K562 (cell line): ENCODE results near the gene YJU2. TPM values are rescaled to one million over a fixed set of nuclear protein-coding genes. Genes with fewer than 3 reads are reported as not detected.

Experiments used
- ESRRA ChIP-seq: fragments of 450-650 bp; IDR thresholded peaks from 2 replicates; pipeline ENCODE4 v1.6.1; 2014; ENCODE audit warnings: low read depth, mild to moderate bottlenecking, moderate library complexity, borderline replicate concordance
- HMG20A ChIP-seq: fragments of 450-650 bp; formaldehyde crosslinking; conservative IDR thresholded peaks from 2 replicates; pipeline ENCODE4 v1.4.0; 2020; ENCODE audit warnings: mild to moderate bottlenecking, mixed read lengths
- MECOM ChIP-seq: fragments of 250-450 bp; sonication (Bioruptor Pico); IDR thresholded peaks from 2 replicates; pipeline ENCODE4 v1.8.0; 2022; ENCODE audit warnings: inconsistent platforms
- ZNF766 ChIP-seq: fragments of 200-800 bp; sonication (Bioruptor generic); conservative IDR thresholded peaks from 2 replicates; pipeline ENCODE4 v1.6.1; 2016; ENCODE audit warnings: missing genetic modification characterization, missing compliant biosample characterization
- polyA plus RNA-seq, 8 experiments: library from polyadenylated mRNA; depleted of rRNA in 4 of 8; stranded (reverse) in 5 of 8; unstranded in 3 of 8; fragments of >200 nt; fragmentation: Nextera tagmentation in 2 of 8; fragmentation: Illumina TruSeq in 1 of 8; extraction: Ambion mirVana in 2 of 8; extraction: Trizol in 1 of 8; gene quantifications; 2 replicates each; pipeline versions ENCODE4 v1.2.1 to v1.2.3, GENCODE V29; 2011 to 2014; ENCODE audit warnings: inconsistent platforms in 1 of 8, missing spikeins in 1 of 8
- total RNA-seq, 7 experiments: library from RNA; depleted of rRNA in 6 of 7; stranded (reverse); fragments of >200 nt in 6 of 7; fragmentation: Illumina TruSeq in 2 of 7; extraction: Trizol in 2 of 7; gene quantifications; 2 replicates each; pipeline versions ENCODE4 v1.2.1 to v1.2.3, GENCODE V29; 2011 to 2021; ENCODE audit warnings: low replicate concordance in 1 of 7
- TF ChIP-seq, protein P1 (sequence below): fragments of 450-650 bp; IDR thresholded peaks from 2 replicates; pipeline ENCODE4 v1.6.1; 2016; ENCODE audit warnings: mild to moderate bottlenecking, moderate library complexity

YJU2 gene
- total and polyA plus RNA-seq, 9 of the 15 experiments (the other 6 are each of a cell fraction or from before 2014, with no cell fraction given), result 0.41 to 34.9 (median 19.3) TPM

DNA sequence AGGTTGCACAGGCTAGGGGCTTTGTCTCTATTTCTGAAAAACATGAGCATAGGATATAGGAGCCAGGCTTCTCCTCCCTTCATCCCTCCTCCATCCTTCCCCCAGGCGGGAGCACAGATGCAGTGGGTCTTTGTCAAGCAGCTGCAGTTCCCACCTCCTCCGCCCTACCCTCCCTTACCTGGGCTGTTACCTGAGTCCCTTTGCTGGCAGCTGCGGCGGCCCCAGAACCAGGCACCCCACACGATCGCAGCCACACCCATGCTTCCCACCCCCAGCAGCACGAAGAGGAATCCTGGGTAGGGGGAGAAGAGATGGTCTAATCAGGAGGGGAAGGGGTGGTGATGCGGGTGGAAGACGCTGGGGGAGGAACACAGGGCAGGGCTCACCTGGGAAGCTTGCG, 47.5 kb downstream of the YJU2 start (continued):
- TF ChIP-seq ZNF766 (CRISPR knock-in tag) (no peak), MECOM (CRISPR knock-in tag) (no peak), HMG20A (no peak), ESRRA (no peak)
- TF ChIP-seq, protein P1, sequence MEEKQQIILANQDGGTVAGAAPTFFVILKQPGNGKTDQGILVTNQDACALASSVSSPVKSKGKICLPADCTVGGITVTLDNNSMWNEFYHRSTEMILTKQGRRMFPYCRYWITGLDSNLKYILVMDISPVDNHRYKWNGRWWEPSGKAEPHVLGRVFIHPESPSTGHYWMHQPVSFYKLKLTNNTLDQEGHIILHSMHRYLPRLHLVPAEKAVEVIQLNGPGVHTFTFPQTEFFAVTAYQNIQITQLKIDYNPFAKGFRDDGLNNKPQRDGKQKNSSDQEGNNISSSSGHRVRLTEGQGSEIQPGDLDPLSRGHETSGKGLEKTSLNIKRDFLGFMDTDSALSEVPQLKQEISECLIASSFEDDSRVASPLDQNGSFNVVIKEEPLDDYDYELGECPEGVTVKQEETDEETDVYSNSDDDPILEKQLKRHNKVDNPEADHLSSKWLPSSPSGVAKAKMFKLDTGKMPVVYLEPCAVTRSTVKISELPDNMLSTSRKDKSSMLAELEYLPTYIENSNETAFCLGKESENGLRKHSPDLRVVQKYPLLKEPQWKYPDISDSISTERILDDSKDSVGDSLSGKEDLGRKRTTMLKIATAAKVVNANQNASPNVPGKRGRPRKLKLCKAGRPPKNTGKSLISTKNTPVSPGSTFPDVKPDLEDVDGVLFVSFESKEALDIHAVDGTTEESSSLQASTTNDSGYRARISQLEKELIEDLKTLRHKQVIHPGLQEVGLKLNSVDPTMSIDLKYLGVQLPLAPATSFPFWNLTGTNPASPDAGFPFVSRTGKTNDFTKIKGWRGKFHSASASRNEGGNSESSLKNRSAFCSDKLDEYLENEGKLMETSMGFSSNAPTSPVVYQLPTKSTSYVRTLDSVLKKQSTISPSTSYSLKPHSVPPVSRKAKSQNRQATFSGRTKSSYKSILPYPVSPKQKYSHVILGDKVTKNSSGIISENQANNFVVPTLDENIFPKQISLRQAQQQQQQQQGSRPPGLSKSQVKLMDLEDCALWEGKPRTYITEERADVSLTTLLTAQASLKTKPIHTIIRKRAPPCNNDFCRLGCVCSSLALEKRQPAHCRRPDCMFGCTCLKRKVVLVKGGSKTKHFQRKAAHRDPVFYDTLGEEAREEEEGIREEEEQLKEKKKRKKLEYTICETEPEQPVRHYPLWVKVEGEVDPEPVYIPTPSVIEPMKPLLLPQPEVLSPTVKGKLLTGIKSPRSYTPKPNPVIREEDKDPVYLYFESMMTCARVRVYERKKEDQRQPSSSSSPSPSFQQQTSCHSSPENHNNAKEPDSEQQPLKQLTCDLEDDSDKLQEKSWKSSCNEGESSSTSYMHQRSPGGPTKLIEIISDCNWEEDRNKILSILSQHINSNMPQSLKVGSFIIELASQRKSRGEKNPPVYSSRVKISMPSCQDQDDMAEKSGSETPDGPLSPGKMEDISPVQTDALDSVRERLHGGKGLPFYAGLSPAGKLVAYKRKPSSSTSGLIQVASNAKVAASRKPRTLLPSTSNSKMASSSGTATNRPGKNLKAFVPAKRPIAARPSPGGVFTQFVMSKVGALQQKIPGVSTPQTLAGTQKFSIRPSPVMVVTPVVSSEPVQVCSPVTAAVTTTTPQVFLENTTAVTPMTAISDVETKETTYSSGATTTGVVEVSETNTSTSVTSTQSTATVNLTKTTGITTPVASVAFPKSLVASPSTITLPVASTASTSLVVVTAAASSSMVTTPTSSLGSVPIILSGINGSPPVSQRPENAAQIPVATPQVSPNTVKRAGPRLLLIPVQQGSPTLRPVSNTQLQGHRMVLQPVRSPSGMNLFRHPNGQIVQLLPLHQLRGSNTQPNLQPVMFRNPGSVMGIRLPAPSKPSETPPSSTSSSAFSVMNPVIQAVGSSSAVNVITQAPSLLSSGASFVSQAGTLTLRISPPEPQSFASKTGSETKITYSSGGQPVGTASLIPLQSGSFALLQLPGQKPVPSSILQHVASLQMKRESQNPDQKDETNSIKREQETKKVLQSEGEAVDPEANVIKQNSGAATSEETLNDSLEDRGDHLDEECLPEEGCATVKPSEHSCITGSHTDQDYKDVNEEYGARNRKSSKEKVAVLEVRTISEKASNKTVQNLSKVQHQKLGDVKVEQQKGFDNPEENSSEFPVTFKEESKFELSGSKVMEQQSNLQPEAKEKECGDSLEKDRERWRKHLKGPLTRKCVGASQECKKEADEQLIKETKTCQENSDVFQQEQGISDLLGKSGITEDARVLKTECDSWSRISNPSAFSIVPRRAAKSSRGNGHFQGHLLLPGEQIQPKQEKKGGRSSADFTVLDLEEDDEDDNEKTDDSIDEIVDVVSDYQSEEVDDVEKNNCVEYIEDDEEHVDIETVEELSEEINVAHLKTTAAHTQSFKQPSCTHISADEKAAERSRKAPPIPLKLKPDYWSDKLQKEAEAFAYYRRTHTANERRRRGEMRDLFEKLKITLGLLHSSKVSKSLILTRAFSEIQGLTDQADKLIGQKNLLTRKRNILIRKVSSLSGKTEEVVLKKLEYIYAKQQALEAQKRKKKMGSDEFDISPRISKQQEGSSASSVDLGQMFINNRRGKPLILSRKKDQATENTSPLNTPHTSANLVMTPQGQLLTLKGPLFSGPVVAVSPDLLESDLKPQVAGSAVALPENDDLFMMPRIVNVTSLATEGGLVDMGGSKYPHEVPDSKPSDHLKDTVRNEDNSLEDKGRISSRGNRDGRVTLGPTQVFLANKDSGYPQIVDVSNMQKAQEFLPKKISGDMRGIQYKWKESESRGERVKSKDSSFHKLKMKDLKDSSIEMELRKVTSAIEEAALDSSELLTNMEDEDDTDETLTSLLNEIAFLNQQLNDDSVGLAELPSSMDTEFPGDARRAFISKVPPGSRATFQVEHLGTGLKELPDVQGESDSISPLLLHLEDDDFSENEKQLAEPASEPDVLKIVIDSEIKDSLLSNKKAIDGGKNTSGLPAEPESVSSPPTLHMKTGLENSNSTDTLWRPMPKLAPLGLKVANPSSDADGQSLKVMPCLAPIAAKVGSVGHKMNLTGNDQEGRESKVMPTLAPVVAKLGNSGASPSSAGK, result no peak
